ENCODE measurements around the gene CACNA2D4. TPM values are rescaled to one million over a fixed set of nuclear protein-coding genes. Genes with fewer than 3 reads are reported as not detected.

The CACNA2D4 gene
- polyA plus RNA-seq, result under 1 TPM; 0.84 to 0.89 TPM

DNA sequence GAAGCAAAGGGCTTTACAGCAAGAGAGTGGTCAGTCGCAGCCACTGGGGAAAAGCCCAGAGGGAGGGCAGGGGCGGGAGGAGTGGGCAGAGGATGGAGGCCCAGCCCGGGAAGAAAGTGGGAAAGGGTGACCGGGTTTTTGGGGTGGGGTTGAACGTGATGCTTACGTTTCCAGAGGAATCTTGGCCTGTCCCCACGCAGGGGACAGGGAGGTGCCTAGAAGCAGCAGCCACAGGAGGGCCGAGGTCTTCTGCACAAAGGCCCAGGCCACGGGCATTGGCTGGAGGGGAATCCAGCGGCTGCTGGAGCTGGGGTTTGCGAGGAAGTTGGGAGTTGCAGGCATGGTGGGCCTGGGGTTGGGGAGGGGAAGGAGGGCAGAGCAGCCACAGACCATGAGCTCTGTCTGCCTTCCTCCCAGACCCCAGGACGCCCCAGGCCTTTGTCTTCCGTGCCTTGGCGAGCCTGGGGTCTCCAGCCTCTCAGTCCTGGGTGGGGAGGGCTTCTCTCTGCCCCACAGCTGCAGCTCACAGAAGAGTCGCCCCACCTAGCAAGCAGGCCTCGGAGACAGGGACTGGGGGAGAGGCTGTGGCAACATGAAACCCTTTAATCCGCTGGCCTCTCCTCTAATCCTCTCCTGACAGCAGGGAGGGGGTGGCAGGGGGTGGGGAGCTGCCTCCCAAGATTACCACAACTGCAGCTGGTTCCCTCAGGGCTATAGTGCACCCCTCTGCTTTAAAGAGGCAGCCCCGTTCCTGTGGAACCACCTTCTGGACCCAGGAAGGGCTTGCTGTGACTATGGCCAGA, at the start of gene CACNA2D4:
Gene CACNA2D4, minus strand, starts transcription at position 572 of the 803 bp plus-strand sequence. Its CDS starts 179 bp downstream, at position 393.
- 56 to 66% methylated on average over 18 of the region's 18 CpGs for WGBS, 2 donors
- Histone ChIP-seq H3K27me3 (ENCODE audit: control insufficient read depth in 1 of 2, insufficient read depth in 2 of 2, low read length in 2 of 2) (no peaks in the 10 kb centered on the region), H3K27ac (ENCODE audit: low read depth in 2 of 2, low read length in 1 of 2) (peak within 1 kb of the TSS in 1 of 2 donors; percentile 35), H3K36me3 (ENCODE audit: control insufficient read depth in 2 of 2, insufficient read depth in 2 of 2, low read length in 1 of 2) (no peaks in the 10 kb centered on the region), H3K4me1 (ENCODE audit: control insufficient read depth in 2 of 2, insufficient read depth in 2 of 2, low read length in 1 of 2) (no peaks in the 10 kb centered on the region), H3K9me3 (ENCODE audit: control insufficient read depth in 2 of 2, insufficient read depth in 1 of 2, low read depth in 1 of 2, low read length in 1 of 2) (no peaks in the 10 kb centered on the region), H3K4me3 (ENCODE audit: low read depth in 1 of 2, low read length in 2 of 2) (no peak within 1 kb of the TSS)

DNA sequence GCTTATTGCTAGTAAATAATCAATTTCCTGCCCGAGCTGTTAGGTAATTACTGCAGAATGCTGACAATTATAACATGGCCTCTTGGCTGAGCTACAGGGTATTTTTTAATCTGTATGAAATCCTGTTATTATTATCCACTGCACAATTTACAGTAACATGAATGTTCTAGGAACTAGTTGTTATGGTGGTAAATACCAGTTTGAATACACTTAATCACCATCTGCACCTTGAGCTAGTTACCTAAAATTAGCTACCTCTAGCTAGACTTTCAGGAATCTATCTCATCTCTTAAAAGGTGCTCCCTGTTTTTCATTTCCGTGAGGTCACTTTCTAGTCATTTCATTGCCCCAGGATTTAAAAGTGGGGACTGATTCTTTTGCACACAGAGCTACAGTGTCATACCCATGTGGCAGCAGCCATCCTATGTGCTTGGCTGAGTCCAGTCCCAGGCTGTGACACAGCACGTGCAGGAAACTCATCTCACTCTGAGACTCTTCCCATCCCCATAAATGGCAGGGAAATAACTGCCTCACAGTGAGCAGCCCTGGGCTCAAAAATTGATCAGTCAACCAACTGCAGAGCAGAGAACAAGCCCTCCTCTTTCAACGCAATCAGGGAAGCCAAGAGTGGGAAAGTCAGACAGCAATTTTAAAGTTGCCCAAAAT, 48.2 kb upstream of the CACNA2D4 start:
- H3K27ac ChIP-seq (ENCODE audit: low read depth in 2 of 2, low read length in 1 of 2), result peak overlapping the region in 1 of 2 donors; percentile 40
- peaks cover 0 to 8% of the 10 kb centered on the region in 2 donors for H3K36me3 ChIP-seq (ENCODE audit: control insufficient read depth in 2 of 2, insufficient read depth in 2 of 2, low read length in 1 of 2)
- H3K27me3 ChIP-seq (ENCODE audit: control insufficient read depth in 1 of 2, insufficient read depth in 2 of 2, low read length in 2 of 2), result no peaks in the 10 kb centered on the region
- peaks cover 0 to 2% of the 10 kb centered on the region in 2 donors for H3K9me3 ChIP-seq (ENCODE audit: control insufficient read depth in 2 of 2, insufficient read depth in 1 of 2, low read depth in 1 of 2, low read length in 1 of 2)
- H3K4me1 ChIP-seq (ENCODE audit: control insufficient read depth in 2 of 2, insufficient read depth in 2 of 2, low read length in 1 of 2), result peaks cover 0 to 4% of the 10 kb centered on the region in 2 donors
- 81 to 84% methylated on average over 4 of the region's 4 CpGs for WGBS, 2 donors
- H3K4me3 ChIP-seq (ENCODE audit: low read depth in 1 of 2, low read length in 2 of 2), result no peak overlapping the region

DNA sequence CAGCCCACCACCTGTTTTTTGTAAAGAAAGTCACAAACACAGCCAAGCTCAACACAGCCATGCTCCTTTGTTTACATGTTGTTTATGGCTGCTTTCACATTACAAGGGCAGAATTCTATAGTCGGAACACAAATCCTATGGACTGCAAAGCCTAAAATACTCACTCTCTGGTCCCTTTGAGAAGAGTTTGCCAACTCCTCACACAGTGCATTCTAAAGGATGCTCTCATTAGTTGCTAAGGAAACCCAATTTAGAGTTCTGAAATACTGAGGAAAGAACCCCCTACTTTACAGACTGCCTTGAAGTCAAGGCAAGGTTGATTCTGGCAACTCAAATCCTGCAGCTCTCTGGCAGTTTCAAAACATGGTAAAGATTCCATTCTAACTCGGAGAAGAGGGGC, 47.5 kb upstream of the CACNA2D4 start:
- no peak overlapping the region for H3K4me3 ChIP-seq (ENCODE audit: low read depth in 1 of 2, low read length in 2 of 2)
- WGBS, 2 donors, result 87 to 89% methylated on average over 2 of the region's 2 CpGs
- H3K4me1 ChIP-seq (ENCODE audit: control insufficient read depth in 2 of 2, insufficient read depth in 2 of 2, low read length in 1 of 2), result peaks cover 0 to 4% of the 10 kb centered on the region in 2 donors
- no peaks in the 10 kb centered on the region for H3K27me3 ChIP-seq (ENCODE audit: control insufficient read depth in 1 of 2, insufficient read depth in 2 of 2, low read length in 2 of 2)
- H3K27ac ChIP-seq (ENCODE audit: low read depth in 2 of 2, low read length in 1 of 2), result no peak overlapping the region
- peaks cover 0 to 8% of the 10 kb centered on the region in 2 donors for H3K36me3 ChIP-seq (ENCODE audit: control insufficient read depth in 2 of 2, insufficient read depth in 2 of 2, low read length in 1 of 2)
- peaks cover 0 to 2% of the 10 kb centered on the region in 2 donors for H3K9me3 ChIP-seq (ENCODE audit: control insufficient read depth in 2 of 2, insufficient read depth in 1 of 2, low read depth in 1 of 2, low read length in 1 of 2)

- Histone ChIP-seq H3K36me3 (ENCODE audit: control insufficient read depth in 2 of 2, insufficient read depth in 2 of 2, low read length in 1 of 2) (peaks cover 0 to 8% of the 10 kb centered on the region in 2 donors), H3K27ac (ENCODE audit: low read depth in 2 of 2, low read length in 1 of 2) (no peak overlapping the region), H3K4me1 (ENCODE audit: control insufficient read depth in 2 of 2, insufficient read depth in 2 of 2, low read length in 1 of 2) (peaks cover 0 to 4% of the 10 kb centered on the region in 2 donors), H3K9me3 (ENCODE audit: control insufficient read depth in 2 of 2, insufficient read depth in 1 of 2, low read depth in 1 of 2, low read length in 1 of 2) (peaks cover 0 to 2% of the 10 kb centered on the region in 2 donors), H3K27me3 (ENCODE audit: control insufficient read depth in 1 of 2, insufficient read depth in 2 of 2, low read length in 2 of 2) (no peaks in the 10 kb centered on the region), H3K4me3 (ENCODE audit: low read depth in 1 of 2, low read length in 2 of 2) (no peak overlapping the region)
- 91% methylated on average over 5 of the region's 5 CpGs for WGBS, 2 donors
Measured at GRCh38 chr12:1962051-1963020, 43.9 kb upstream of the CACNA2D4 start.

DNA sequence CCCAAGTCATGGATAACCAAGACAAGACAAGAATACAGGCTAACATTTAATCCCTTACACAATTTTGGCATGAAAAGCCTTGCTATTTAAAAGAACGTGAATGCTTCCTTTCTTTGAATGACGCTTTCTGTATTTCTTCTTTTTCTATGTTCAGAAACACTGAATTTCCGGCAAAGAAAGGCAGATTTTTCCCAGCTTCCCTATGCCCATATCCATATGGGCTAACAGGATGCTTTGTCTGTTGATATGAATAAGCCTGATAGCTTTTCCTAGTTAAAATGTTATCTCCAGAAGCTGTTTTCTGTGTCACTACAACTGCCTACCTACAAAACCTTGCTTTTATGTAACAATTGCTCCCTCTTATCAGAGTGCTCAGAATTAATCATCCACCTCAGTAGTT, 38.3 kb upstream of the CACNA2D4 start:
- Histone ChIP-seq H3K36me3 (ENCODE audit: control insufficient read depth in 2 of 2, insufficient read depth in 2 of 2, low read length in 1 of 2) (peaks cover 0 to 13% of the 10 kb centered on the region in 2 donors), H3K9me3 (ENCODE audit: control insufficient read depth in 2 of 2, insufficient read depth in 1 of 2, low read depth in 1 of 2, low read length in 1 of 2) (no peaks in the 10 kb centered on the region), H3K27me3 (ENCODE audit: control insufficient read depth in 1 of 2, insufficient read depth in 2 of 2, low read length in 2 of 2) (no peaks in the 10 kb centered on the region), H3K27ac (ENCODE audit: low read depth in 2 of 2, low read length in 1 of 2) (no peak overlapping the region), H3K4me3 (ENCODE audit: low read depth in 1 of 2, low read length in 2 of 2) (no peak overlapping the region), H3K4me1 (ENCODE audit: control insufficient read depth in 2 of 2, insufficient read depth in 2 of 2, low read length in 1 of 2) (no peaks in the 10 kb centered on the region)
- WGBS, 2 donors, result 92% methylated on average over 3 of the region's 3 CpGs

GRCh38 chr12:1949771-1950470, 31.5 kb upstream of the CACNA2D4 start:
- Histone ChIP-seq H3K9me3 (ENCODE audit: control insufficient read depth in 2 of 2, insufficient read depth in 1 of 2, low read depth in 1 of 2, low read length in 1 of 2) (no peaks in the 10 kb centered on the region), H3K4me3 (ENCODE audit: low read depth in 1 of 2, low read length in 2 of 2) (no peak overlapping the region), H3K4me1 (ENCODE audit: control insufficient read depth in 2 of 2, insufficient read depth in 2 of 2, low read length in 1 of 2) (peaks cover 3 to 9% of the 10 kb centered on the region in 2 donors), H3K36me3 (ENCODE audit: control insufficient read depth in 2 of 2, insufficient read depth in 2 of 2, low read length in 1 of 2) (peaks cover 0 to 30% of the 10 kb centered on the region in 2 donors), H3K27me3 (ENCODE audit: control insufficient read depth in 1 of 2, insufficient read depth in 2 of 2, low read length in 2 of 2) (no peaks in the 10 kb centered on the region), H3K27ac (ENCODE audit: low read depth in 2 of 2, low read length in 1 of 2) (peak overlapping the region; percentile 66 to 72)
- WGBS, 2 donors, result 40 to 53% methylated on average over 15 of the region's 15 CpGs

DNA sequence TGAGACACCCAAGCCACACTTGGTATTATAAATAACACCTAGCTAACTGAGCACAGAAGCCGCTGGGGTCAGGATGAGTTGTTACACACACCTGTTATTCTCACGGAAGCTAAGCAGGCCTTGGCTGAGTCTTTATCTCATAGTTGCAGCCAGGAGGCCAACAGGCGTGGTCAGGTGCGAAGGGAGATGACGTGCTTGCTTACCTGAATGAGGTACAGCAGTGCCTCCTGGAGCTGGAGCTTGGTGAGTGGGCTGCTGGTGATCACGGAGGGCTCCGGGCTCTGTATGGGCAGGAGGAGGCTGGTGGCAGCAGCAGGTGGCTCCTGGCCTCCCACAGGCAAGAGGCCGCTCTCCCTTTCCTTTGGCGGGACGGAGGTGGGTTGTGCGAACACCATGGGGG, 30.4 kb upstream of the CACNA2D4 start:
- WGBS, 2 donors, result 68 to 88% methylated on average over 8 to 11 of the region's 11 CpGs
- Histone ChIP-seq H3K9me3 (ENCODE audit: control insufficient read depth in 2 of 2, insufficient read depth in 1 of 2, low read depth in 1 of 2, low read length in 1 of 2) (no peaks in the 10 kb centered on the region), H3K36me3 (ENCODE audit: control insufficient read depth in 2 of 2, insufficient read depth in 2 of 2, low read length in 1 of 2) (peaks cover 0 to 28% of the 10 kb centered on the region in 2 donors), H3K4me3 (ENCODE audit: low read depth in 1 of 2, low read length in 2 of 2) (no peak overlapping the region), H3K4me1 (ENCODE audit: control insufficient read depth in 2 of 2, insufficient read depth in 2 of 2, low read length in 1 of 2) (peaks cover 3 to 9% of the 10 kb centered on the region in 2 donors), H3K27me3 (ENCODE audit: control insufficient read depth in 1 of 2, insufficient read depth in 2 of 2, low read length in 2 of 2) (no peaks in the 10 kb centered on the region), H3K27ac (ENCODE audit: low read depth in 2 of 2, low read length in 1 of 2) (peak overlapping the region in 1 of 2 donors; percentile 72)

- 47 to 71% methylated on average over 1 of the region's 1 CpG for WGBS, 2 donors
Measured at GRCh38 chr12:1947081-1947480, 28.6 kb upstream of the CACNA2D4 start.

More at GRCh38 chr12:1947081-1947480, 28.6 kb upstream of the CACNA2D4 start:
- no peaks in the 10 kb centered on the region for H3K9me3 ChIP-seq (ENCODE audit: control insufficient read depth in 2 of 2, insufficient read depth in 1 of 2, low read depth in 1 of 2, low read length in 1 of 2)
- peaks cover 0 to 20% of the 10 kb centered on the region in 2 donors for H3K36me3 ChIP-seq (ENCODE audit: control insufficient read depth in 2 of 2, insufficient read depth in 2 of 2, low read length in 1 of 2)
- no peak overlapping the region for H3K4me3 ChIP-seq (ENCODE audit: low read depth in 1 of 2, low read length in 2 of 2)
- no peaks in the 10 kb centered on the region for H3K27me3 ChIP-seq (ENCODE audit: control insufficient read depth in 1 of 2, insufficient read depth in 2 of 2, low read length in 2 of 2)
- peaks cover 3 to 9% of the 10 kb centered on the region in 2 donors for H3K4me1 ChIP-seq (ENCODE audit: control insufficient read depth in 2 of 2, insufficient read depth in 2 of 2, low read length in 1 of 2)
- no peak overlapping the region for H3K27ac ChIP-seq (ENCODE audit: low read depth in 2 of 2, low read length in 1 of 2)

All from esophagus (tissue), 2 donors.